Fibroblast of the conjunctiva (primary cell): ENCODE results near the gene PDCD2L.
A peak's percentile ranks its signal among the peaks of the same experiment; 100 is the strongest.
"Not testable (repeated sequence)": the region's sequence is repeated elsewhere in the genome, so short reads cannot be mapped to it uniquely, and the experiment has no call there.

Experiments used
- DNase-seq: peaks from one replicate; pipeline ENCODE4 v3.0.0-alpha.2; 2010; ENCODE audit warnings: low read depth

Gene PDCD2L

GRCh38 chr19:34411216-34411615 lies 7.0 kb downstream of the PDCD2L start:
- DNase-seq = no peak

DNA sequence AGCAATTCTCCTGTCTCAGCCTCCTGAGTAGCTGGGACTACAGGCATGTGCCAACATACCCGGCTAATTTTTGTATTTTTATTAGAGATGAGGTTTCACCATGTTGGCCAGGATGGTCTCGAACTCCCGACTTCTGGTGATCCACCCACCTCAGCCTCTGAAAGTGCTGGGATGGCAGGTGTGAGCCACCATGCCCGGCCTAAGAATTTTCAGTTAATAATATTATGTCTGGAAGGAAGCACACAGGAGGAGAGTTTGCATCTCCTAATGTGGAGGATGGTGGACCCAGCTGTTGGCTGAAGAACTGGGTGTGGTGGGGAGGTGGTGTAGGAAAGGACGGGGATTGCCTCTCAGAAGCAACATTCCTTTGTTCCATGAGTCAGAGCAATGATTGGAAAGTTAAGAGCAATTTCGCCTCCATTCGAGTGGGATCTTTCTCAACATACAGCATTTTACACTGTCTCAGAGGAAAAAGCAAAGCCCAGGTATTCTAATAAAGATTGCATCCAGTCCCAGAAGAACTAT lies 11.9 kb downstream of the PDCD2L start:
- no peak for DNase-seq

DNA sequence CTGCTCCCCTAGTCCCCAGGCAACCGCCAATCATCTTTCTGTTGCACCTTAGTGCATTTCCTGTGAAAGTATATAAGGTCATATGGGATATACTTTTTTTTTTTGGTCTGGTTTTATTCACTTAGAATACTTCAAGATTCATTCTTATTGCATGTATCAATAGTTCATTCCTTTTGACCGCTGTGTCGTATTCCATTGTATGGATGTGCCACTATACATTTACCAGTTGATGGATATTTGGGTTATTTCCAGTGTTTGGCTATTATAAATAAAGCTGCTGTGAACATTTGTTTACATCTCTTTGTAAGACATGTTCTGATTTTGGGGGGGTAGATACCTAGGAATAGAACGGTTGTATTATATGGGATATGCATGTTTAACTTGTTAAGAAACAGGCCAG lies 14.1 kb downstream of the PDCD2L start:
- no peak for DNase-seq

- no peak for DNase-seq
Observed at GRCh38 chr19:34426096-34426661, 22.0 kb downstream of the PDCD2L start.

DNA sequence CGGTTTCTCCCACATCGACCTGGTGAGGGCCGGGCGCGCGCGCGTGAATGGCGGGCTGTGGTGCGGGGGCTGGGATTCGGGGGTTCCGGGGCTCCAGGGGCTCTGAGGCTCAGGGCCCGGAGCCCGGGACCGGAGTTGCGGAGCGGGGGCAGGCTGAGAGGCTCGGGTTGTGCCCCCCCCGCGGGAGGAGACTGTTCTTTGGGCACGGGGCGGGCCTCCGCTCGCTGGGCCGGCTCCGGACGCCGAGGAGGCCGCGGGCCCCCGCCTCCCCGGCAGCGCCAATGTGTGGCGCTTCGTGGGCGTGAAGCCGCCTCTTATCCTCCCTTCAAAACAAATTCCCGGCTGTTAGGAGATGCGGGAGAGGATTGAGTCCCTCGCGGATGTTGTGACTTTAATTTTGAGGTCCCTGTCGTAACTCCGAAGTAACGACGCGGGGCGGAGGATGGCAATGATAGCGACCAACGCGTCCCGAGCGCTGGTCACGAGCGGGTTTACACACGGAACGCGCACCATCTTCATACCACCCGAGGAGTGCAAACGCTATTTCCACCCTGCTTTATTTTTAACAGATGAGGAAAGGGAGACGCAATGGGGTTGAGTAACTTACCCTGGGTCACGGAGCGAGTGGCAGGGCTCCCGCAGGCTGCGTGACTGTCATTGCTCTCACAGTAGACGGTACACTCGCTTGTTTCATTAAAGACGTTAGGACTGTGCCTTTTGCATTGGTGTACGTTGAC lies 24.5 kb downstream of the PDCD2L start:
- DNase-seq = no peak

GRCh38 chr19:34429553-34429952 lies 25.4 kb downstream of the PDCD2L start:
- no peak for DNase-seq

DNA sequence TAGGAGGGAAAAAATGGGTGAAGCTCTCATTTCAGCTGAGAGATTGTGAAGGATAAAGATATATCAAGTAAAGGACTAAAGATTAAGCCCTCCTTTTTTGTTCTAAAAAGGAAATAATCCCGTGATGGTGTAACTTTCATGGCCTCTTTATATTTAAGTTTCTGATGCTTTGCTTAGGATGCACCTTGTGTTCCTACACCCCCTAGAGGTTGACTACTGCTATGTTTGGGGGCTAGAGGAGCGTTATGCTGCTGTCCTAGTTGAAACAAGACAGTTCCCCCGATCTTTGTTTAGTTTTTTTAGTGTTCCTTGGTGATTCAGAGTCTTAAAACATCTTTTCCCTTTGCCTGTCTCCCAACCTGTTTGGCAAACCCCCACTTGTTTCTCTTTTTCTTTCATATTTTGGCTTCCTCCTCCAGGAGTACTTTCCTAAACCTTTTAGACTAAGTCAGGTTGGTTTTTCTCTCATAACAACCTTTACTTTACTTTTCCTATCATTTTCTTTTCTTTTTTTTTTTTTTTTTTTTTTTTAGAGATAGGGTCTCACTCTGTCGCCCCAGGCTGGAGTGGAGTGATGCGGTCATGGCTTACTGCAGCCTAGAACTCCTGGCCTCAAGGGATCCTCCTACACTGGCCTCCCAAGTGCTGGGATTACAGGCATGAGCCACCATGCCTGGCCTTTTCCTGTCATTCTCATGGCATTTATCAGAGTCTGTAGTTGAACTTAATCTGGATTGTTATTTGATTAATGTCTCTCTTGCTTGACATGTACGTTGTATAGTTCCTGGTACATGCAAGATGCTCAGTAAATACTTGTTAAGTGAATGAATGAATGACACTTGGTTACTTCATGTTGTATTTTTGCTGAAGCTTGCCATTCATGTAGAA lies 26.8 kb downstream of the PDCD2L start:
- peak; percentile 41 for DNase-seq

GRCh38 chr19:34431681-34432402 lies 27.6 kb downstream of the PDCD2L start:
- DNase-seq = no peak

DNA sequence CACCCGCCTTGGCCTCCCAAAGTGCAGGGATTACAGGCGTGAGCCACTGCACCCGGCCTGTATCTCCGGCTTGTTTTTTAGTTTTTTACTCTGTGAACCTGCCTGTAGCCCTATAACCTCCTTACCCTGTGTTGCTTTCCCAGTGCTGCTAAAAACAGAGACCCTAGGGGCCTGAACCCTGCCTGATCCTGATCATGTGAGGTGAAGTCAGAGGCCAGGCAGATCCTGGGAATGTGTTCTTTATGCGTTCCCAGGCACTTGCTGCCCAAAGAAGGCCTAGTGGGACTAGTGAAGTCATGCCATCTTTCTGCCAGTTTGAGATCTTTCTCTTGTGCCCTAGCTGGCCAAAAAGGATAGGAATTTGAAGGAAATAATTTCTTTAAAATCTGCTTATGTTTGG lies 28.6 kb downstream of the PDCD2L start:
- no peak for DNase-seq

GRCh38 chr19:34436716-34437115 lies 32.5 kb downstream of the PDCD2L start:
- DNase-seq = no peak

- no peak for DNase-seq
Observed at GRCh38 chr19:34448191-34448590, 44.0 kb downstream of the PDCD2L start.

GRCh38 chr19:34452723-34453122 lies 48.5 kb downstream of the PDCD2L start:
- DNase-seq = no peak

DNA sequence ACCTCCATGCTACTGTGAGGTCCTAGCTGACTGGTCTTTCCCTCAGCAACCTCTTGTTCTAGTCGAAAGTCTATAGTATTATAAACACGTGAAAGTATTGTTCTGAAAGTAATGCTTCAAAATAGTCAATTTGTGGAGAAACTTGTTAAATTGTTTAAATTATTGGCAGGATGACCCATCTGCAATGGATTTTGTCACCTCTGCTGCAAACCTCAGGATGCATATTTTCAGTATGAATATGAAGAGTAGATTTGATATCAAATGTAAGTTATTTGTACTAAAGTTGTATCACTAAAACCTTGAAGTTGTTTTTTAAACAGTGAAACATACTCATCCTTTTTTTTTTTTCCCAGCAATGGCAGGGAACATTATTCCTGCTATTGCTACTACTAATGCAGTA lies 49.9 kb downstream of the PDCD2L start:
- DNase-seq = no peak

DNA sequence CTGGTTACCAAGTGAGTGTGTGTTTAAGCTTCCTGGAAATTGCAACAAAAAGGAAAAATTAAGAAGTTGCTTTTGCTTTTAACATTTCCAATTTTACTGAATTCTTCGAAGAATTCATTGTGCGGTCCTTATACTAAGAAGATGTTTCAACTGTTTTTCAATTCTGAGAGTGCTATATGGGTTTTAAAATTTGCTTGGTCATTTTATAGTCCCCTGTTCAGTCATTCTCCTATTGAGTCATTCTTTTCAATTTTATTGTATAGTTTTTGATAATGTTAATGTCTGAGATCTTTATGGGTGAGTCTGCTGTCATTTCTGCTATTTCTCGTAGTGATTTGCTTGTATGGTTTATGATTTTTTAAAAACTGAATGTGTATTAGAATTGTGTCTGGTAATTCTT lies 50.5 kb downstream of the PDCD2L start:
- DNase-seq = no peak

DNA sequence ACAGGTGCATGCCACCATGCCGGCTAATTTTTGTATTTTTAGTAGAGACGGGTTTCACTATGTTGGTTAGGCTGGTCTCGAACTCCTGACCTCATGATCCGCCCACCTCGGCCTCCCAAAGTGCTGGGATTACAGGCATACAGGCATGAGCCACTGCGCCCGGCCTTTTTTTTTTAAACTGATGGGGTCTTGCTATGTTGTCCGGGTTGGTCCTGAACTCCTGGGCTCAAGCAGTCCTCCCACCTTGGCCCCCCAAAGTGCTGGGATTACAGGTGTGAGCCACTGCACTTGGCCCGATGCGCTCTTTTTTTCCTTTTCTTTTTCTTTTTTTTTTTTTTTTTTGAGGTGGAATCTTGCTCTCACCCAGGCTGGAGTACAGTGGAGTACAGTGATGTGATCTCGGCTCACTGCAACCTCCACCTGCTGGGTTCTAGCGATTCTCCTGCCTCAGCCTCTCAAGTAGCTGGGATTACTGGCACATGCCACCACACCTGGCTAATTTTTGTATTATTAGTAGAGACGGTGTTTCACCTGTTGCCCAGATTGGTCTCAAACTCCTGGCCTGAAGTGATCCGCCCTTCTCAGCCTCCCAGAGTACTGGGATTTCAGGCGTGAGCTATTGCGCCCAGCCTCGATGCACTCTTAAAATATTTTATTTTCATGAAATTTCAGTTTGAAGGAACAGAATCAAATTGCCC lies 51.7 kb downstream of the PDCD2L start:
- DNase-seq = not testable (repeated sequence)

DNA sequence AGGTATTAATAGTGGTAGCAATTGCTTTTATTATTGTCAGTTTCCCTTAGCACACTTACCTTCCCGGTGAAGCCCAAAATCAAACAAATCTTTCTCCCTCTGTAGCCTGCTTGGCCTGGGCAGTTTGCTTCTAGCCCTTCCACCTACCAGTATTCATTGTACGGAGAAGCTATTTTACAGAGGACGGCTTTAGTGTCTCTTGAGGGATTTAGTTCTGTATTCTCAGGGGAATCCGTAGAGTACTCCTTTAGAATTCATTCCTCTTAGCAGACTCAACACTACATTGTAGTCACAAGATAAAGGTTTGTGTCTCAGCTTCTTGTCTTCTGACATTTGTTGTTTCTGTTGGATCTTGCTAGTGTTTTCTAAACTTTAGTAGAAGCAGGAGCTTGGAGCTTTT lies 53.2 kb downstream of the PDCD2L start:
- DNase-seq = no peak

DNA sequence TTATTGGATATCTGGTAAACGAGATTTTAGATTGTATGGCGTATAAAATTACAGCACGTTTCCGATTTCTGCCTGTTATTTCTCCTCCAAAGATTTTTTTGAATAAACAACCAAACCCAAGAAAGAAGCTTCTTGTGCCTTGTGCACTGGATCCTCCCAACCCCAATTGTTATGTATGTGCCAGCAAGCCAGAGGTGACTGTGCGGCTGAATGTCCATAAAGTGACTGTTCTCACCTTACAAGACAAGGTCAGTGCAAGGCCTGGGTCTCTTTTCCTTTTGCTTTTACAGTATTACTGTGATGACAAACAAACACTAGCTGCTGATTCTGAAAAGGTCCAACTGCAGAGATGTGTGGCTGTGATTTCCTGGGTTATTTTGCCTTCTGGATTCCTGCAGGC lies 54.5 kb downstream of the PDCD2L start:
- no peak for DNase-seq

- no peak for DNase-seq
Observed at GRCh38 chr19:34459614-34460013, 55.4 kb downstream of the PDCD2L start.

DNA sequence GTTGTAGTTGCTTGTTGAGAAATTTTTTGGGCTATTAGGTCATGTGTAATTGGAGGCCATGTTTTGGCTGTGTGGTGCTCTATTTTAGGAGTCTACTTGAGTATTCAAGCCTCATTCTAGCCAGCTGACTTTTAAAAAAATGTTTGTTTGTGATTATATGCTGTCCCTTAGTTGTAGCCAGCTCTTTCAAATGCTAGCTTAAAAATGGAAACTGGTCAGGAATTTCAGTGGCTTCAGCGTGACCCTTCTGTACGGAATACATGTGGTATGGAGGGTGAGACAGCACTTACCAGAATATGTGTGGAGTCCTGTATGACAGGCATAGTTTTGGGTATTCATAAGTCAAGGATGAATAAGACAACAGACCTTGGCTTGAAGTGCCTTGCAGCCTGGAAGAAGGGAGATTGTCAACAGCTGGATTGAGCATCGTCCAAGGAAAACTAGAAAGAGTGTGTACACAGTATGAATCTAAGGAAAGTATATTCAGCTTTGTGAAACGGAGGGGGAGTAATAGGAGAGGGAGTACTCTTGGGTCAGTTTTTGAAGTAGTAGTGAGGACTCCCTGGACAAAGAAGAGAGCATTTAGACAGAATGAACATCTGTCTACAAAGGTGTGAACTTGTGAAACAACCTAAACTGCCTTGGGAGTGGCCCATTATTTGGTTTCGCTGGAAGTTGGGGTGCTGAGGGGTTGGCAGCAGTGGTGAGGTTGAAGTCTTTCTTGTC lies 57.3 kb downstream of the PDCD2L start:
- DNase-seq = no peak

GRCh38 chr19:34464785-34465184 lies 60.6 kb downstream of the PDCD2L start:
- not testable (repeated sequence) for DNase-seq

- DNase-seq = no peak
Observed at GRCh38 chr19:34468409-34468808, 64.2 kb downstream of the PDCD2L start.
